ENCODE measurements around the gene LEMD3.

- TF ChIP-seq EZH2 (IDR thresholded peaks at IDR 0.05; ENCODE audit: insufficient read depth, poor library complexity, severe bottlenecking), result no peak
- no peak for TF ChIP-seq EZH2phosphoT487 (IDR thresholded peaks at IDR 0.05; ENCODE audit: insufficient read depth, low read depth)
Observed at GRCh38 chr12:65121049-65121955, 48.1 kb upstream of the LEMD3 start, which contains the start of gene WIF1.
